HG02678 (cell line): ENCODE measurements around the gene BBIP1.

ENCODE experiments used
- ATAC-seq: cut with Tn5 transposase; IDR thresholded peaks from one replicate; pipeline ENCODE4 v1.9.1; 2021; ENCODE audit warnings: mild to moderate bottlenecking, moderate library complexity; ENCODE audit not compliant: unreplicated experiment

BBIP1 gene

GRCh38 chr10:110885932-110886674 lies 32.9 kb downstream of the BBIP1 start:
- ATAC-seq: no peak

- ATAC-seq: no peak
Measured at GRCh38 chr10:110883924-110884323, 35.1 kb downstream of the BBIP1 start.

GRCh38 chr10:110881905-110882304 lies 37.1 kb downstream of the BBIP1 start:
- no peak for ATAC-seq

GRCh38 chr10:110881247-110881646 lies 37.7 kb downstream of the BBIP1 start:
- no peak for ATAC-seq

GRCh38 chr10:110880012-110880411 lies 39.0 kb downstream of the BBIP1 start:
- no peak for ATAC-seq

- no peak for ATAC-seq
Measured at GRCh38 chr10:110876788-110877187, 42.2 kb downstream of the BBIP1 start.

GRCh38 chr10:110876000-110876399 lies 43.0 kb downstream of the BBIP1 start:
- no peak for ATAC-seq

GRCh38 chr10:110873951-110874350 lies 45.0 kb downstream of the BBIP1 start:
- ATAC-seq: no peak

GRCh38 chr10:110872984-110873923 lies 45.7 kb downstream of the BBIP1 start:
- ATAC-seq: no peak

GRCh38 chr10:110872145-110872983 lies 46.6 kb downstream of the BBIP1 start:
- ATAC-seq: peak; percentile 39

GRCh38 chr10:110871298-110872084 lies 47.5 kb downstream of the BBIP1 start, which contains the start of gene PDCD4:
TSS of gene PDCD4 (plus strand) at chr10:110871928. CDS start at chr10:110876028, 4,100 bp downstream.
- peak; percentile 72 for ATAC-seq

GRCh38 chr10:110870823-110871297 lies 48.1 kb downstream of the BBIP1 start:
- ATAC-seq: no peak

- no peak for ATAC-seq
Measured at GRCh38 chr10:110868981-110869380, 50.0 kb downstream of the BBIP1 start.

GRCh38 chr10:110867807-110868465 lies 51.0 kb downstream of the BBIP1 start:
- ATAC-seq: no peak

- ATAC-seq: peak; percentile 34
Measured at GRCh38 chr10:110867011-110867806, 51.8 kb downstream of the BBIP1 start.

- no peak for ATAC-seq
Measured at GRCh38 chr10:110865809-110866482, 53.0 kb downstream of the BBIP1 start.

GRCh38 chr10:110865186-110865808 lies 53.7 kb downstream of the BBIP1 start:
- no peak for ATAC-seq
